GM21786 (cell line): ENCODE measurements around the gene SLC12A8.

Experiments
- ATAC-seq: cut with Tn5 transposase; IDR thresholded peaks from one replicate; pipeline ENCODE4 v1.9.1; 2021; ENCODE audit not compliant: unreplicated experiment

SLC12A8 gene

GRCh38 chr3:125212509-125213363, at the start of gene SLC12A8:
SLC12A8 (minus strand) TSS chr3:125212748; CDS start chr3:125211349, 1,399 bp downstream.
- ATAC-seq, result no peak

DNA sequence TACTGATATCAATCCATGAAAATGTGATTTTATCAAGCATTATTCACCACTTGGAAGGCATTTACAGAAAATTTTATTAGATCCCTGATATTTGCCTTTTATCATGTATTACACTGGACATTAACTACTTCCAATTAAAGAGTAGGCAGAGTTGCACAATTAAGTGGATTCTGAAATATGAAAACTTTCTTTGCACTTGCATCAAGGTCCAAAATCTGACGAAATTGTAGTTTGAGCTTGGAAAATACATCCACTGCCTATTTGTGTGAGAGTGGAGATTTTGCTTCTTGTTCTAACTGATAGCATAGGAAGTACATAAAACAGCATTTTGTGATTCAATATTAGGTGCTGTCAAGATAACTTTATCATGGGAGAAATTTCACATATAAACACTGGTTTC, 49.6 kb upstream of the SLC12A8 start:
- no peak for ATAC-seq

- ATAC-seq, result no peak
These were observed 48.5 kb upstream of the SLC12A8 start for GRCh38 chr3:125261031-125261430.

- ATAC-seq, result no peak
These were observed 47.6 kb upstream of the SLC12A8 start for GRCh38 chr3:125260158-125260557.

DNA sequence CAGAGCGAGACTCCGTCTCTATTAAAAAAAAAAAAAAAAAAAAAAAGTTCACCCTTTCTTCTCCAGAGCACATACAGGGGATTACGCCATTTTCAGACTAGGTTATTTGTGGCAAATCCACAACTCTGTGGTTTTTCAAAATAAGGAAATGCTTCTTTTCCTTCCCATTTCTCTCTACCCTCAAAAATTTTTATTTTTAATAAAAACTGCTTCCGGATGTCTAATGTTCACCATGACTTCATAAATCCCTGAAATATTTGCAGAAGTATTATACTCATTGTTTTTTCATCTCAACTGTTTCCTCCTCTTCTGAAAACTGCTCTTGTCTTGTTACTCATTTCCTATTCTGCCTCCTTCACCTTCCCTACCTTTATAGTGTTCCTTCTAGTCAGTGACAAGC, 45.0 kb upstream of the SLC12A8 start:
- no peak for ATAC-seq

GRCh38 chr3:125256675-125257074, 44.1 kb upstream of the SLC12A8 start:
- ATAC-seq, result no peak

GRCh38 chr3:125250973-125251372, 38.4 kb upstream of the SLC12A8 start:
- no peak for ATAC-seq

- ATAC-seq, result no peak
These were observed 33.7 kb upstream of the SLC12A8 start for GRCh38 chr3:125246237-125246636.

DNA sequence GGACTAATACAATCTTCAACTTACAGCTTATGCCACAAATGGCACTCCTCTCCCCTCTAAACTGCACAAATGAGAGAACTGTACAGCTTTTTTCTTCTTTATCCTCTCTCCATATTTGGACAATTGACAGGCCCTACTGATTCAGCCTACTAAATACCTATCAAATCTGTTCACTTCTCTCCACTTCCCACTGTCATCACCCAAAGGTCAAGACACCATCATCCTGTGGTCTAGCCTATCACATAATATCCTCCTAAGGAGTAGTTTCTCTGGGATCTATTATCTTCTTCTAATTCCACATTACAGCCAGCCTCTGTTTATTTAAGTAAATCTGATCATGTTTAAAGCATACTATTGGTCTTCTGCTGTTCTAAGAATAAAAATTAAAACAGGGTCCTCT, 33.0 kb upstream of the SLC12A8 start:
- no peak for ATAC-seq

DNA sequence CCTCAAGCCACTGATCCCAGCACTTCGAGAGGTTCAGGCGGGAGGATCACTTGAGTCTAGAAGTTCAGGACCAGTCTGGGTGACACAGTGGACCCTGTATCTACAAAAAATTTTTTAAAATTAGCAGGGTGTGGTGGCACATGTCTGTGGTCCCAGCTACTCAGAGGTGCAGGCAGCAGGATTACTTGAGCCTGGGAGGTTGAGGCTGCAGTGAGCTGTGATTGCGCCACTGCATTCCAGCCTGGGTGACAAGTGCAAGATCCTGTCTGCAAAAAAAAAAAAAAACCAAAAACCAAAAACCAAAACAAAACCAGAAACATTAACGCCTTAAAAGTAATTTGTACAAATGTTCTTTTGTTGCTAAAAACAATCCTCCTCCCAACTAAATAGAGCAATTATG, 27.9 kb upstream of the SLC12A8 start:
- no peak for ATAC-seq

- no peak for ATAC-seq
These were observed 26.7 kb upstream of the SLC12A8 start for GRCh38 chr3:125239266-125239665.

GRCh38 chr3:125238759-125239158, 26.2 kb upstream of the SLC12A8 start:
- ATAC-seq, result no peak

- ATAC-seq, result no peak
These were observed 23.9 kb upstream of the SLC12A8 start for GRCh38 chr3:125236331-125236903.

DNA sequence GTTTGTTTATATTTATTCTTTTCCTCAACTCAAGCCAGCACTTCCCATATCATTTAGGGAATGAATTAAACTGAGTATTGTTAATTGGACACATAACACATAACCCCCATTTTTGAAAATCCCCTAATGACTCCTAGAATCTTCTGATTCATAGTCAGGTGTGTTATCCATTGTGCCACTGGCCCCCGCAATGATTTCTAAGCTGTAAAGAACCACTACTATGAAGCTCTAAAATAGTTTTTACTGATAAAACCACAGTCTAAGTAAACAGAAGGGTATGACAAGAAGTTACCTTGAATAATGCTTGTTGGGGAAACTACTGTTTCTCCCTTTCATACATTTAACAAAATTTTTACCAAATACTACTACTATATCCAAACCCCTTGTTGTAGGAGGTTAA, 22.3 kb upstream of the SLC12A8 start:
- no peak for ATAC-seq

- no peak for ATAC-seq
These were observed 19.9 kb upstream of the SLC12A8 start for GRCh38 chr3:125232401-125232800.

DNA sequence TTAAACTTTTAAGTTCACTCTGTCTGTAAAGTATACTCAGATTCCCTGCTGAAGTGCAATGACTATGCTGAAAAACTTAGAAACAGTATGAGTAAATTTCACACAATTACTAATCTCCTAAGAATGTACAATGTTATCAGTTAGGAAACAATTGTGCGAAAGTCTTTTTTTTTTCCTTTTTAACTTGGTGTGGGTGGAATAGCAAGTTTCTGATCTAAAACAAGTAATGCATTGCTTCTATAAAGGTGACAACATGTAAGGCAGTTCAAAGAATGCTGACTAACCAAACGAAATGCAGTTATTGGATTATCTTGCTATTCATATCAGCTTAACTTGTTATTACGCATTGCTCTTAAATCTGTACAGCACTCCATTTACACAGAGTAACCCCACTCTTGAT, 19.3 kb upstream of the SLC12A8 start:
- ATAC-seq, result no peak

DNA sequence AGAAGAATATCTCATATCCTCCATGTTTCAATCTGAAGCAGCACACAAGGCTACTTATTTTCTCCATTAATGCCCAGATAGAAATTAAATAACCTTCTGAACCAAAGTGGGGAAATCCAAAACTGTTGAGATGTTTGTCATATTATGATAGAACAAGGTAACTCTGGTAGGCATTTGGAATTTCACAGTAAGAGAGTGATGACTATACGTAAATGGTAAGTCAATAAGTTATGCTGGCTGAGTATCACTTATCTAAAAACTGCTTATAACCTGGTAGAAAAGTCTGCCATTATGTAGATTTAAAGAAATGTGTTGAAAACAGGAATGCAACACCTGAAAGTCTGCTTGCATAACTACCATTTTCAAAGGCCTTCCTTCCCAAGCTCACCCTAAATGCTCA, 17.2 kb upstream of the SLC12A8 start:
- ATAC-seq, result no peak

- no peak for ATAC-seq
These were observed 16.6 kb upstream of the SLC12A8 start for GRCh38 chr3:125229168-125229567.

DNA sequence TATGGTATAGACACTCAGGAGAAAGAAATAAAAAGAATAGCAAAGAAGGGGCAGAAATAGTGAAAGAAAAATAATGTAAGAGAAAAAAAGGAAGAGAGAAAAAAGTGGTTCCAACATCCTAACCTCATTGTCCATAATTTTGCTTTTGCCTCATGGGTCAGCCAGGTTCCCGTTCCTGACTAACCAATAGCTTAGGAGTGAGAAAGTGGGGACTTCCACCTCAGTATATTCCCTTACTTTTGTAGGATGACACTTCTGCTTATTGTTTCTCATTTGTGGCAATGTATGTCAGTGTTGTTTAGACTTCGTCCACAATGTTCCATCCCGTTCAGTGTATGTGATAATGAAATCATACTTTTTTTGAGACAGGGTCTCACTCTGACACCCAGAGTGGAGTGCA, 9.3 kb upstream of the SLC12A8 start:
- ATAC-seq, result no peak

DNA sequence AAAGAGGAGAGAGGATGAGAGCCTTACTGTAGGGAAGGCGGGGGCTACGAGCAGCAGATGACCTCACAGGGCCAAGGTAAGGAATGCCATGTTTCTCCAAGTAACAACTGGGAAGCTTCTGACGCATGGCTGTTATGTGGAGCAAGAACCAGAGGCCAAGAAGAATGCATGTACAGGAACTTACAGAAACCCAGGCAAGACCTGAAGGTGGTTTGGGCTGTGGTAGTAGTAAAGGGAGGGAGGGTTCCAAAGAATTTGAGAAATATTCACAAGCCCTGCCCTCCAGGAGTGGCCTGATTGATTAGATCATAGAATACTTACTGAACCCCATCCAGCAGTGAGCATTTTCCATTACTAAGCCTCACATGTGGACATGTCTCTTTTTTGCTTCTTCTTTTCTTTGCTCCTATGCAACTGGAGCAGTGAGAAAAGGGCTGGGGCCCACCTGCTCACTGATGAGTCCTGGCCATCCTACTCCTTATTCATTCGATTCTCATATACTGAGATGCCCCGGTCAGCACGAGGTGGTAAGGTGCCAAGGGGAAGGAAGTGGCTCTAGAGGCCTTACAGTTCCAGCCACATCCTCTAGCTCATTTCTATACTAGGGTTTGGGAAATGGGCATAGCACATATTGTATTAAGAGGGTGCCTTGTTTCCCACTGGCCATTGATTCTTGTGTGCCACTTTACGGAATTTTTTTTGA, 8.3 kb upstream of the SLC12A8 start:
- no peak for ATAC-seq

GRCh38 chr3:125220183-125220582, 7.6 kb upstream of the SLC12A8 start:
- no peak for ATAC-seq

DNA sequence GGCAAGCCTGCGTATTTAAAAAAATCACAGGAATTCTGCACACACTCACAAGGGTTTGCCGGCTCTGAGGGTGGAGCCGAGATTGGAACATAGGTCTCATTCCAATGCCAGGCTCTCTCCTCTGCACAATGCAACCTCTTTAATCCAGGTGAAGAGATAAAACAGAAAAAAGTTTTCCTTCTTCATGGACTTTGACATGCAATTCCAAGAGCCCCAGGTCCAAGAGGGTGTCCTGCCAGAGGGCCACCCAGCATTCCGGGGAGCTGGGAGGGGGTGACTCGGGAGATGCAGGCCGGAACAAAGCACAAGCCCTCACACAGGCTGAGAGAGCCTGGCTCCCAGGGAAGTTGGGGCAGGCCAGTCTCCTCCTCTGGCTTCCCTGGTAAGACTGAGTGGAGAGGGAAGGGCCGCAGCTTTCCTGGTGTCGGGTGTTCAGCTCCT, 6.7 kb upstream of the SLC12A8 start:
- ATAC-seq, result no peak
